Astrocyte (in vitro differentiated cells and primary cell): ENCODE data around the gene ATP8B4.

Experiments used
- EZH2 ChIP-seq: IDR thresholded peaks from 2 replicates; pipeline ENCODE4 v1.6.1; 2012; ENCODE audit warnings: mild to moderate bottlenecking, low read length, inconsistent platforms; ENCODE audit not compliant: insufficient read depth
- TF ChIP-seq, protein P1 (sequence below): IDR thresholded peaks from 2 replicates; pipeline ENCODE4 v1.5.1; 2011; ENCODE audit warnings: low read depth, mild to moderate bottlenecking, inconsistent platforms, low read length, moderate library complexity; ENCODE audit not compliant: insufficient read depth

DNA sequence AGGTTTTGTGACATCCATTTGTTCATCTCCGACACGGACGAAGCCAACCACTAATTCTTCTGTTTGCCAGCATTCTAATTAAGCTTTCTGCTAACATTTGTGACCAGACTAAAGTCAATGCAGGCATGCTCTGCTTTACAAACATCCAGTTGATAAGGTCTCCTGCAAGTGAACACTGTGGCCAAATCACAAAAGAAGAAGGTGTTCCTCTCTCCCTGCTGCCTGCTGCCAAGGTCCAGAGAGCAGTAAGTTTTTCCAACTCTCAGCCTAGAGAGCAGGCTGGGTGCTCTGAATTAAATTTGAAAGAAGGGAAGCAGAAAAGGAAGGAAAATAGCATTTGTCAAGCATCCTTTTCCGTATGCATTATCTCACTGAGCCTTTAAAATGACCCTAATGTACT lies 133.6 kb downstream of the ATP8B4 start:
- TF ChIP-seq, protein P1, sequence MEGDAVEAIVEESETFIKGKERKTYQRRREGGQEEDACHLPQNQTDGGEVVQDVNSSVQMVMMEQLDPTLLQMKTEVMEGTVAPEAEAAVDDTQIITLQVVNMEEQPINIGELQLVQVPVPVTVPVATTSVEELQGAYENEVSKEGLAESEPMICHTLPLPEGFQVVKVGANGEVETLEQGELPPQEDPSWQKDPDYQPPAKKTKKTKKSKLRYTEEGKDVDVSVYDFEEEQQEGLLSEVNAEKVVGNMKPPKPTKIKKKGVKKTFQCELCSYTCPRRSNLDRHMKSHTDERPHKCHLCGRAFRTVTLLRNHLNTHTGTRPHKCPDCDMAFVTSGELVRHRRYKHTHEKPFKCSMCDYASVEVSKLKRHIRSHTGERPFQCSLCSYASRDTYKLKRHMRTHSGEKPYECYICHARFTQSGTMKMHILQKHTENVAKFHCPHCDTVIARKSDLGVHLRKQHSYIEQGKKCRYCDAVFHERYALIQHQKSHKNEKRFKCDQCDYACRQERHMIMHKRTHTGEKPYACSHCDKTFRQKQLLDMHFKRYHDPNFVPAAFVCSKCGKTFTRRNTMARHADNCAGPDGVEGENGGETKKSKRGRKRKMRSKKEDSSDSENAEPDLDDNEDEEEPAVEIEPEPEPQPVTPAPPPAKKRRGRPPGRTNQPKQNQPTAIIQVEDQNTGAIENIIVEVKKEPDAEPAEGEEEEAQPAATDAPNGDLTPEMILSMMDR, result no peak
- TF ChIP-seq EZH2, result no peak
